Measurements from ENCODE around the gene PRPF38B.

The PRPF38B gene

GRCh38 chr1:108645564-108646184, 46.4 kb upstream of the PRPF38B start:
- 88% methylated on average over 9 of the region's 9 CpGs for WGBS
- Histone ChIP-seq H2BK12ac (ENCODE audit: low read length in 2 of 2) (no peak overlapping the region), H3K9me3 (ENCODE audit: control insufficient read depth, low read length) (no peaks in the 10 kb centered on the region), H3K27ac (ENCODE audit: low read length, poor library complexity, severe bottlenecking) (no peak overlapping the region), H3K4me1 (ENCODE audit: control insufficient read depth, insufficient read depth, low read depth, low read length) (peaks cover 6% of the 10 kb centered on the region), H3K23ac (ENCODE audit: low read length in 2 of 2) (no peak overlapping the region), H3K36me3 (ENCODE audit: control insufficient read depth in 1 of 2, insufficient read depth in 2 of 2, low read depth in 1 of 2, low read length in 2 of 2) (no peaks in the 10 kb centered on the region), H2BK15ac (ENCODE audit: low read depth, poor library complexity, severe bottlenecking) (peak overlapping the region; percentile 41), H2AFZ (ENCODE audit: low read depth, low read length) (no peak overlapping the region), H4K91ac (ENCODE audit: low read length) (no peak overlapping the region), H3K4me3 (ENCODE audit: insufficient read depth in 1 of 2, low read depth in 1 of 2, low read length in 2 of 2) (no peak overlapping the region), H3K79me1 (replicated peaks; ENCODE audit: low read length, poor library complexity, severe bottlenecking) (no peaks in the 10 kb centered on the region), H3K14ac (ENCODE audit: low read length in 2 of 2) (no peak overlapping the region), H4K8ac (ENCODE audit: low read length) (no peak overlapping the region), H2AK5ac (ENCODE audit: low read length, severe bottlenecking) (no peak overlapping the region), H3K18ac (ENCODE audit: low read depth in 1 of 2, low read length in 2 of 2) (peak overlapping the region; percentile 27 to 98), H3K27me3 (ENCODE audit: control insufficient read depth in 1 of 2, insufficient read depth in 1 of 2, low read length in 2 of 2) (no peaks in the 10 kb centered on the region), H2BK5ac (ENCODE audit: low read depth, low read length, poor library complexity, severe bottlenecking) (no peak overlapping the region), H2BK120ac (ENCODE audit: low read depth, low read length) (peak overlapping the region; percentile 77), H3K4me2 (ENCODE audit: low read length, poor library complexity, severe bottlenecking) (no peak overlapping the region), H3K9ac (ENCODE audit: low read length) (no peak overlapping the region), H3K4ac (ENCODE audit: low read depth in 1 of 2, low read length in 2 of 2) (peak overlapping the region in 1 of 2 experiments; percentile 37)
- no peak for DNase-seq

- H4K91ac ChIP-seq (ENCODE audit: low read length) = peak overlapping the region; percentile 98
- WGBS = 96% methylated on average over 4 of the region's 4 CpGs
- H2AK5ac ChIP-seq (ENCODE audit: low read length, severe bottlenecking) = no peak overlapping the region
- peak overlapping the region; percentile 29 for H2BK15ac ChIP-seq (ENCODE audit: low read depth, poor library complexity, severe bottlenecking)
- no peak overlapping the region for H3K9ac ChIP-seq (ENCODE audit: low read length)
- H3K79me1 ChIP-seq (replicated peaks; ENCODE audit: low read length, poor library complexity, severe bottlenecking) = no peaks in the 10 kb centered on the region
- H3K4ac ChIP-seq (ENCODE audit: low read depth in 1 of 2, low read length in 2 of 2) = peak overlapping the region; percentile 90 to 93
- peak overlapping the region in 1 of 2 experiments; percentile 47 for H3K23ac ChIP-seq (ENCODE audit: low read length in 2 of 2)
- peak overlapping the region; percentile 87 to 98 for H3K18ac ChIP-seq (ENCODE audit: low read depth in 1 of 2, low read length in 2 of 2)
- no peak overlapping the region for H3K4me2 ChIP-seq (ENCODE audit: low read length, poor library complexity, severe bottlenecking)
- H3K4me3 ChIP-seq (ENCODE audit: insufficient read depth in 1 of 2, low read depth in 1 of 2, low read length in 2 of 2) = no peak overlapping the region
- H3K27me3 ChIP-seq (ENCODE audit: control insufficient read depth in 1 of 2, insufficient read depth in 1 of 2, low read length in 2 of 2) = no peaks in the 10 kb centered on the region
- no peaks in the 10 kb centered on the region for H3K9me3 ChIP-seq (ENCODE audit: control insufficient read depth, low read length)
- no peak overlapping the region for H3K27ac ChIP-seq (ENCODE audit: low read length, poor library complexity, severe bottlenecking)
- H2BK120ac ChIP-seq (ENCODE audit: low read depth, low read length) = peak overlapping the region; percentile 77
- H2BK12ac ChIP-seq (ENCODE audit: low read length in 2 of 2) = peak overlapping the region; percentile 75 to 96
- peak overlapping the region in 1 of 2 experiments; percentile 89 for H3K14ac ChIP-seq (ENCODE audit: low read length in 2 of 2)
- H3K4me1 ChIP-seq (ENCODE audit: control insufficient read depth, insufficient read depth, low read depth, low read length) = peaks cover 6% of the 10 kb centered on the region
- peak overlapping the region; percentile 88 for H2AFZ ChIP-seq (ENCODE audit: low read depth, low read length)
- no peak overlapping the region for H2BK5ac ChIP-seq (ENCODE audit: low read depth, low read length, poor library complexity, severe bottlenecking)
- no peak for DNase-seq
- H4K8ac ChIP-seq (ENCODE audit: low read length) = peak overlapping the region; percentile 100
- H3K36me3 ChIP-seq (ENCODE audit: control insufficient read depth in 1 of 2, insufficient read depth in 2 of 2, low read depth in 1 of 2, low read length in 2 of 2) = no peaks in the 10 kb centered on the region
These were observed 45.9 kb upstream of the PRPF38B start for GRCh38 chr1:108646265-108646647.

GRCh38 chr1:108646648-108647269, 45.4 kb upstream of the PRPF38B start:
- Histone ChIP-seq H3K4me3 (ENCODE audit: insufficient read depth in 1 of 2, low read depth in 1 of 2, low read length in 2 of 2) (no peak overlapping the region), H3K36me3 (ENCODE audit: control insufficient read depth in 1 of 2, insufficient read depth in 2 of 2, low read depth in 1 of 2, low read length in 2 of 2) (no peaks in the 10 kb centered on the region), H2BK15ac (ENCODE audit: low read depth, poor library complexity, severe bottlenecking) (peak overlapping the region; percentile 29), H3K23ac (ENCODE audit: low read length in 2 of 2) (peak overlapping the region in 1 of 2 experiments; percentile 47), H2AFZ (ENCODE audit: low read depth, low read length) (peak overlapping the region; percentile 88), H3K18ac (ENCODE audit: low read depth in 1 of 2, low read length in 2 of 2) (peak overlapping the region; percentile 91 to 98), H3K27ac (ENCODE audit: low read length, poor library complexity, severe bottlenecking) (no peak overlapping the region), H3K9ac (ENCODE audit: low read length) (peak overlapping the region; percentile 24), H3K27me3 (ENCODE audit: control insufficient read depth in 1 of 2, insufficient read depth in 1 of 2, low read length in 2 of 2) (no peaks in the 10 kb centered on the region), H3K4ac (ENCODE audit: low read depth in 1 of 2, low read length in 2 of 2) (peak overlapping the region; percentile 90 to 93), H2BK120ac (ENCODE audit: low read depth, low read length) (peak overlapping the region; percentile 77), H3K9me3 (ENCODE audit: control insufficient read depth, low read length) (peaks cover 1% of the 10 kb centered on the region), H3K79me1 (replicated peaks; ENCODE audit: low read length, poor library complexity, severe bottlenecking) (no peaks in the 10 kb centered on the region), H3K14ac (ENCODE audit: low read length in 2 of 2) (peak overlapping the region in 1 of 2 experiments; percentile 89), H3K4me2 (ENCODE audit: low read length, poor library complexity, severe bottlenecking) (no peak overlapping the region), H2AK5ac (ENCODE audit: low read length, severe bottlenecking) (no peak overlapping the region), H2BK12ac (ENCODE audit: low read length in 2 of 2) (peak overlapping the region; percentile 75 to 96), H4K8ac (ENCODE audit: low read length) (peak overlapping the region; percentile 100), H4K91ac (ENCODE audit: low read length) (peak overlapping the region; percentile 98), H3K4me1 (ENCODE audit: control insufficient read depth, insufficient read depth, low read depth, low read length) (peaks cover 6% of the 10 kb centered on the region), H2BK5ac (ENCODE audit: low read depth, low read length, poor library complexity, severe bottlenecking) (no peak overlapping the region)
- DNase-seq = peak; percentile 91
- 74% methylated on average over 11 of the region's 11 CpGs for WGBS

- Histone ChIP-seq H2BK12ac (ENCODE audit: low read length in 2 of 2) (no peak overlapping the region), H3K4me3 (ENCODE audit: insufficient read depth in 1 of 2, low read depth in 1 of 2, low read length in 2 of 2) (no peak overlapping the region), H2AFZ (ENCODE audit: low read depth, low read length) (no peak overlapping the region), H4K8ac (ENCODE audit: low read length) (no peak overlapping the region), H4K91ac (ENCODE audit: low read length) (no peak overlapping the region), H3K4me2 (ENCODE audit: low read length, poor library complexity, severe bottlenecking) (no peak overlapping the region), H3K27ac (ENCODE audit: low read length, poor library complexity, severe bottlenecking) (no peak overlapping the region), H2BK120ac (ENCODE audit: low read depth, low read length) (no peak overlapping the region), H3K27me3 (ENCODE audit: control insufficient read depth in 1 of 2, insufficient read depth in 1 of 2, low read length in 2 of 2) (no peaks in the 10 kb centered on the region), H2BK15ac (ENCODE audit: low read depth, poor library complexity, severe bottlenecking) (no peak overlapping the region), H3K79me1 (replicated peaks; ENCODE audit: low read length, poor library complexity, severe bottlenecking) (no peaks in the 10 kb centered on the region), H3K4ac (ENCODE audit: low read depth in 1 of 2, low read length in 2 of 2) (no peak overlapping the region), H3K23ac (ENCODE audit: low read length in 2 of 2) (no peak overlapping the region), H2BK5ac (ENCODE audit: low read depth, low read length, poor library complexity, severe bottlenecking) (no peak overlapping the region), H3K9ac (ENCODE audit: low read length) (no peak overlapping the region), H3K4me1 (ENCODE audit: control insufficient read depth, insufficient read depth, low read depth, low read length) (no peaks in the 10 kb centered on the region), H3K36me3 (ENCODE audit: control insufficient read depth in 1 of 2, insufficient read depth in 2 of 2, low read depth in 1 of 2, low read length in 2 of 2) (no peaks in the 10 kb centered on the region), H3K9me3 (ENCODE audit: control insufficient read depth, low read length) (peaks cover 4% of the 10 kb centered on the region), H2AK5ac (ENCODE audit: low read length, severe bottlenecking) (no peak overlapping the region), H3K14ac (ENCODE audit: low read length in 2 of 2) (no peak overlapping the region), H3K18ac (ENCODE audit: low read depth in 1 of 2, low read length in 2 of 2) (no peak overlapping the region)
- DNase-seq = no peak
- WGBS = 87% methylated on average over 2 of the region's 2 CpGs
These were observed 38.5 kb upstream of the PRPF38B start for GRCh38 chr1:108653431-108654105.
